22Rv1 (cell line): Measurements from ENCODE around the gene TMEM91.
A peak's percentile ranks its signal among the peaks of the same experiment; 100 is the strongest.
"Not testable (repeated sequence)": the region's sequence is repeated elsewhere in the genome, so short reads cannot be mapped to it uniquely, and the experiment has no call there.

Source experiments
- H3K27ac ChIP-seq: fragments of 450-650 bp; 2 replicates; pipeline ENCODE4 v1.5.1; 2017
- CTCF ChIP-seq: fragments of 450-650 bp; IDR thresholded peaks from 2 replicates; pipeline ENCODE4 v1.5.1; 2017; ENCODE audit warnings: mild to moderate bottlenecking
- ZFX ChIP-seq: fragments of 450-650 bp; IDR thresholded peaks from 2 replicates; pipeline ENCODE4 v1.6.1; 2017; ENCODE audit warnings: antibody characterized with exemption, borderline replicate concordance

The TMEM91 gene

GRCh38 chr19:41363371-41363752 is 13.0 kb upstream of the TMEM91 start:
- no peak for TF ChIP-seq ZFX
- no peak for TF ChIP-seq CTCF
- peak overlapping the region; percentile 89 for H3K27ac ChIP-seq

DNA sequence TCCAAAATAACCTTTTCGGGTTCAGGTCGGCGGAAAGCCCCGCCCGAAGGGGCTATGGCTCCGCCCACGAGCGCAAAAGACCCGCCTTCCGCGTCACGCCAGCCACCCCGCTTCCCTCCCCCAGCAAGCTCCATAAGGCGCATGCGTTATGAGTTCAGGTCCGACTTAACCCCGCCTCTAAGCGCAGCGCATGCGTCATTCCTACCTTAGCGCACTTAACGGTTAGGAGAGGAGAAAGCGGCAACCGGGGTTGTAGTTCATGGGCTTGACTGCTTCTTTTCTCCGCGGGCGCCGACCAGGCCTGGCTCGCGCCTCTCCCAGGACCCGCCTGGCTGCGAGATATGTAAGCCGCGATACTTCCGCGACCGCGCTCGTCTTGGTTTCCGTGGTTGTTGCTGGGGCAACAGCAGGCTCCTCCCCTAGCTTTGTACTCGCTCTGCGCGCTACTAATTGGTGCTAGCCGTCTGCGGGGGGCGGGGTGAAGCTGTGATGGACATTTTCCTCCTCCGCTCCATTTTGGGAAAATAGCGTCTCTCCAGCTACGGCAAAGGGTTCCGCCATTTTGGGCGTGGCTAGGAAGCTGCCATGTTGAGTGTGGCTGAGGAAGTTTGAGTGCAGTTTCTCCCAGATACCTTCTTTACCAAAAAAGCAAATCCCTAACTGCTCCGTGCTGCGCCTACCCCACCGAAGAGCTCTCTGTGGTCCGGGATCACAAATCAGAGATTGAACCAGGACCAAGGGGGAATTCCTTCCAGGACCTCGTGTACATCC is 12.4 kb upstream of the TMEM91 start, which contains the start of gene B9D2:
Gene B9D2 (minus strand): TSS at position 397 of the 771 bp plus-strand sequence. CDS start 630 bp downstream, outside the sequence.
- TF ChIP-seq ZFX: no peak
- TF ChIP-seq CTCF: no peak
- H3K27ac ChIP-seq: peak within 1 kb of the TSS; percentile 89

DNA sequence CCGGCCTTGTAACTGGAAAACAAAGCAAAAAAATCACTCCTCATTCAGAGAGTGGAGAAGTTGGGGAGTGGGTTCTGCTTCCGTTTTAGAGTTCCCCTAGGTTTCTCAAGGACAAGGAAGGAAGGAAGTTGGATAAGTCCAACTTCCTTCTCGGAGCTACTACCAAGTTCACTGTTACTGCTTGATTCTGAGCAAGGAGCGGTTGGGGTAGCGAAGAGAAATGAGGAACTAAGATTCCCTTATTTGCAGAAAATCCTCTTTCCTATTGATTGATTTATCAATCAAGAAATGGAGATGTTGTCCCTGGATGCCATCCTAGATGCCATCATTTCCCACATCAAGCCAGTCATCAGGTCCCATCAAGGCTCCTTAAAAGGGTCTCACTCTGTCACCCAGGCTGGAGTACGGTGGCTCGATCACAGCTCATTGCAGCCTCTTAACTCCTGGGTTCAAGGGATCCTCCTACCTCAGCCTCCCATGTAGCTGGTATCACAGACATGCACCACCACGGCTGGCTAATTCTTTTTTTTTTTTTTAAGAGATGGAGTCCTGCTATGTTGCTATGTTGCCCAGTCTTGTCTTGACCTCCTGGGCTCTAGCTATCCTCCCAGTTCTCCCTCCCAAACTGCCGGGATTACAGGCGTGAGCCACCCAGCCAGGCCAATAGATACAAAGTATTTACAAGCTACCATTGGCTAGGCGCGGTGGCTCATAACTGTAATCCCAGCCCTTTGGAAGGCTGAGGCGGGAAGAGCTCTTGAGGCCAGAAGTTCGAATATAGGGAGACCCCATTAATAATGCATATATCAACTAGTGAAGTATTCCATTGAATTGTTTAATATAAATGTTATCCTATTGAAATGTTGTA is 11.6 kb upstream of the TMEM91 start:
- peak overlapping the region; percentile 89 for H3K27ac ChIP-seq
- no peak for TF ChIP-seq ZFX
- TF ChIP-seq CTCF: no peak

- no peak overlapping the region for H3K27ac ChIP-seq
- TF ChIP-seq ZFX: no peak
- TF ChIP-seq CTCF: no peak
Observed at GRCh38 chr19:41366089-41366488, 10.2 kb upstream of the TMEM91 start.

DNA sequence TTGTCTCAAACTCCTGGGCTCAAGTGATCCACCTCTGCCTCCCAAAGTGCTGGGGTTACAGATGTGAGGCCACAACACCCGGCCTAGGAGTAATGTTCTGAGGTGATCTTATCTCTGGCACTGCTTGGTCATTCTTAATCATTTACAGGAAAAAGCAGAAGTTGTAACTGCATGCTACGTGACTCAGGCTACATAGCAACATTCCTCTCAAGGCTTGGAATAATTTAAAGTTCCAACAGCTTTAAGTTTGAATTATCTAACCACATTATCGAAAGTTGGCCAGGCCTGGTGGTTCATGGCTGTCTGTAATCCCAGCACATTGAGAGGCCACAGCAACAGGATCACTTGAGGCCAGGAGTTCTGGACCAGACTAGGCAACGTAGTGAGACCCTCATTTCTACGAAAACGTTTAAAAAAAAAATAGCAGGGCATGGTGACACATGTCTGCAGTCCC is 8.5 kb upstream of the TMEM91 start:
- no peak overlapping the region for H3K27ac ChIP-seq
- TF ChIP-seq ZFX (no peak), CTCF (no peak)

DNA sequence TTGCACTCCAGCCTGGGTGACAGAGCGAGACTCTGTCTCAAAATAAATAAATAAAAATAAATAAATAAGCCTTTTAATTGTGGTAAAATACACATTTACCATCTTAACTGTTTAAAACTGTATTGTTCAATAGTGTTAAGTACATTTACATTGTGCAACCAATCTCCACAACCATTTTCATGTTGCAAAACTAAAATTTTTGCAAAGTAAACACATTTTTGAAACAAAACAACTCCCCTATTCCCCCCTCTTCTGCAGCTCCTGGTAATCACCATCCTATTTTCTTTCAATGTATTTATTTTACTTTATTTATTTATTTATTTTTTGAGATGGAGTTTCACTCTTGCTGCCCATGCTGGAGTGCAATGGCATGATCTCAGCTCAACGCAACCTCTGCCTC is 6.6 kb upstream of the TMEM91 start:
- no peak overlapping the region for H3K27ac ChIP-seq
- TF ChIP-seq CTCF (no peak), ZFX (no peak)

DNA sequence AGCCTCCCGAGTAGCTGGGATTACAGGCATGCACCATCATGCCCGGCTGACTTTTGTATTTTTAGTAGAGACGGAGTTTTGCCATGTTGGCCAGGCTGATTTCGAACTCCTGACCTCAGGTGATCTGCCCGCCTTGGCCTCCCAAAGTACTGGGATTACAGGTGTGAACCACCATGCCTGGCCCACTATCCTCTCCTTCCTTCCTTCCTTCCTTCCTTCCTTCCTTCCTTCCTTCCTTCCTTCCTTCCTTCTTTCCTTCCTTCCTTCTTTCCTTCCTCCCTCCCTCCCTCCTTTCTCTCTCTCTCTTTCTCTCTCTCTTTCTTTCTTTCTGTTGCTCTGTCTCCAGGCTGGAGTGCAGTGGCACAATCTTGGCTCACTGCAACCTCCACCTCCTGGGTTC is 5.2 kb upstream of the TMEM91 start:
- H3K27ac ChIP-seq: not testable (repeated sequence)
